Mucosa of descending colon (tissue), 3 donors: Measurements from ENCODE around the gene CARNS1. TPM values are rescaled to one million over a fixed set of nuclear protein-coding genes. Genes with fewer than 3 reads are reported as not detected.

Source experiments
- ATAC-seq: fragments of 200-7000 bp; cut with Tn5 transposase; one replicate; pipeline ENCODE4 v1.9.1; 2020; ENCODE audit warnings: mild to moderate bottlenecking, moderate library complexity
- DNase-seq, 3 donors: peaks; one replicate each; pipeline ENCODE4 v3.0.0-alpha.2; 2020
- H3K36me3 ChIP-seq: fragments of 200-600 bp; one replicate; pipeline ENCODE4 v1.8.0; 2021; ENCODE audit warnings: low read depth, mild to moderate bottlenecking
- H3K4me1 ChIP-seq: fragments of 200-600 bp; one replicate; pipeline ENCODE4 v1.8.0; 2021; ENCODE audit warnings: low read depth, mild to moderate bottlenecking
- H3K4me3 ChIP-seq: fragments of 200-600 bp; one replicate; pipeline ENCODE4 v1.8.0; 2021; ENCODE audit warnings: mild to moderate bottlenecking
- H3K9me3 ChIP-seq: fragments of 200-600 bp; one replicate; pipeline ENCODE4 v1.8.0; 2021; ENCODE audit warnings: mild to moderate bottlenecking
- CTCF ChIP-seq: fragments of 200-600 bp; IDR thresholded peaks from one replicate; pipeline ENCODE4 v1.8.0; 2022; ENCODE audit warnings: antibody characterized with exemption, mild to moderate bottlenecking
- intact Hi-C, 2 donors: fragments of 100-400 bp; cut with DNase I in 1 of 2; cut with micrococcal nuclease in 1 of 2; formaldehyde crosslinking; loops; one replicate each; pipeline versions ENCODE4 v1.11.0 to v1.11.1; 2022; cut with DNase I, micrococcal nuclease
- total RNA-seq, 3 donors: library from RNA; stranded (reverse); fragmentation: NEBNext Ultra II Directional in 2 of 3; extraction: Animal tissue kit (Norgen Biotek cat#: 25700) in 2 of 3; gene quantifications; one replicate each; pipeline versions ENCODE4 v1.2.1 to v1.2.4, GENCODE V29; 2021 to 2023
- donor health status: DM: no; HTN: no; CAD: no; lungs with moderate emphysema.
- donor health status: DM: no; HTN: no; CAD: no.
- donor health status: DM: no; HTN: yes; CAD: no.

The CARNS1 gene
- total RNA-seq, 3 donors from 2014 or later: 0.26 to 0.89 (median 0.70) TPM

GRCh38 chr11:67375320-67376055 lies 40.0 kb upstream of the CARNS1 start:
- DNase-seq (peak in 1 of 3 donors; percentile 23), ATAC-seq (no peak)
- intact Hi-C loops: no loop called here
- TF ChIP-seq CTCF: no peak
- H3K9me3 ChIP-seq: no peaks in the 10 kb centered on the region
- H3K4me1 ChIP-seq: peaks cover 32% of the 10 kb centered on the region
- no peak overlapping the region for H3K4me3 ChIP-seq
- H3K36me3 ChIP-seq: no peaks in the 10 kb centered on the region

- ATAC-seq: no peak
- no peak for TF ChIP-seq CTCF
- Histone ChIP-seq H3K9me3 (no peaks in the 10 kb centered on the region), H3K4me1 (peaks cover 28% of the 10 kb centered on the region), H3K36me3 (no peaks in the 10 kb centered on the region), H3K4me3 (no peak overlapping the region)
- no peak for DNase-seq
- intact Hi-C loops: no loop called here
Measured at GRCh38 chr11:67376063-67376820, 39.2 kb upstream of the CARNS1 start.

- DNase-seq (peak in 1 of 3 donors; percentile 32), ATAC-seq (no peak)
Measured at GRCh38 chr11:67376873-67377808, 38.3 kb upstream of the CARNS1 start.

GRCh38 chr11:67378544-67378943 lies 36.9 kb upstream of the CARNS1 start:
- no peak for ATAC-seq
- no peaks in the 10 kb centered on the region for H3K36me3 ChIP-seq
- intact Hi-C loops: no loop called here
- H3K9me3 ChIP-seq: no peaks in the 10 kb centered on the region
- peaks cover 22% of the 10 kb centered on the region for H3K4me1 ChIP-seq
- no peak overlapping the region for H3K4me3 ChIP-seq
- DNase-seq: no peak
- no peak for TF ChIP-seq CTCF

More at GRCh38 chr11:67376873-67377808, 38.3 kb upstream of the CARNS1 start:
- H3K9me3 ChIP-seq: no peaks in the 10 kb centered on the region
- no peak overlapping the region for H3K4me3 ChIP-seq
- intact Hi-C loops: no loop called here
- TF ChIP-seq CTCF: no peak
- peaks cover 21% of the 10 kb centered on the region for H3K4me1 ChIP-seq
- H3K36me3 ChIP-seq: no peaks in the 10 kb centered on the region
